ENCODE data around the gene SLC35A4. TPM values are rescaled to one million over a fixed set of nuclear protein-coding genes. Genes with fewer than 3 reads are reported as not detected.

The SLC35A4 gene
- total RNA-seq = 41.6 and 45.5 TPM in 2 replicates

DNA sequence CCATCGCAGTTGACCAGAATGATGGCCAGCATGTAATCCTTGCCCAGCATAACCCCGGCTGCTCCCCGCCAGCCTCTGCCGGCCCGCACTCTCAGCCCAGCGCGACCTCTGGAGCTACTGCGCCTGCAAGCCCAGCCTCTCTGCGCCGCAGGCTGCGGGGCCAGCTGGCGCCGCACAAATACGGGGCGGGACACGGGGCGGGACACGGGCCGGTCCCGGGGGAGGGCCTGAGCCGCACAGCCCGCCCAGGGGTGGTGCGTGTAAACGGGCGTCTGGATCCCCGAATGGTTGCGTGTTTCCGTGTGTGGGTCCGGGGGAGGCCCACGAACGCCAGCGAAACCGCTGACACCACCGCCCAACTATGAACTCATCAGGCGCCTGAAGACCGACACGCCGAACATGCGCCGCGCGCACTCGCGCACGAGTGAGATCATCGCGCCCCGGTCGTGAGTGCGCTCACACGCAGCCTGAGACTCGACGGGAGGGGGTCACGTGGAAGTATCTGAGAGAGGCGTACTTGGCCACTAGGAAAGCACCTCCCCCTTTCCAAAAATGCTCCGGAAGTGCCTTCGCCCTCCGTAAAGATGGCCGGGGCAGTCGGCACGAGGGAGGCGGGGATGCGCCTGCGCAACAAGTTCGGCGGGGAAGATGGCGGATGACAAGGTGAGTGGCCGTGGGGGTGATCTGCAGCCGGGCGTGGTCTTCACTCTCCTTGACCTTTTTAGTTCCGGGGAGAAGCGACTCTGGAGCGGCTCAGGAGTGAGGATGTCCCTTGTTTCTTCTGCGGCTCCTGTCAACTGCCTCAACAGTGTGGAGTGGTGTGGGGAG is at the start of gene SLC35A4, which contains the start of gene APBB3:
SLC35A4 (plus strand) TSS at position 633 of the 828 bp plus-strand sequence. CDS start 2,342 bp downstream, outside the sequence.
APBB3 (minus strand) TSS at position 403 of the 828 bp plus-strand sequence; CDS start at position 50, 353 bp downstream.

DNA sequence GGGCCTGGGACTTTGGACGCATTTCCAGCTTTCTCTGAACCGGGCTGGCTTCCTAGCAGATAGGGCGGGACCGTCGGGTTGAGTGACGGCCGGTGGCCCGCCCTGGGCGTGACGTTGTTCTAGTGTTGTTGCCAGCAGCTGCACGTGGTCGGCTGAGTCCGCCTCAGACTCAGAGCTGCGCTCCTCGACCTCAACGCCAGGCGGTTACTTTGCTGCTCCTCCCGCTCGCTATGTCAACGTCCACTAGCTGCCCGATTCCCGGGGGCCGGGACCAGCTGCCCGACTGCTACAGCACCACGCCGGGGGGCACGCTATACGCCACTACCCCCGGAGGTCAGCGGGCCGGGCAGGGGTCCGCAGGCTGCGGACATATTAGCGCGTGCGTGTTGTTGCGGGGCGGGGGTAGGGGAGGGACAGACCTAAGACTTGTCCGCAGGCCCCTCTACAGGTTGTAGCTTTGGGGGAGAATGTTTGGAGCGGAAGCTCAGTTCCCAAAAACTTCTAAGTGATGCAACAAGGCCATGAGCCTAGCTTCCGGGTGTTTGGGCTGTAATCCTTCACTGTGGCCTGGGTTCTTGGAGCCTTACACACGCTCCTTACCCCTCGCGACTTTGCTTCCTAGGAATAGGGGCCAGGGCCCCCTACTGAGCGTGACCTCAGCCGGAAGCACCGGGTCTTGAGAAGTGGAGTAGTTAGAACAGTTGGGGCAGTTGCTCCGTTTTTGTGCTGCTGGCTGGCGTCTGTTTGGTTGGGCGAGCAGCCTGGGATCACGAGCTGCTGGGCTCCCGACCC is 16.9 kb upstream of the SLC35A4 start, which contains the start of gene EIF4EBP3:
EIF4EBP3 (plus strand) TSS at position 155 of the 792 bp plus-strand sequence; CDS start at position 231, 76 bp downstream.

DNA sequence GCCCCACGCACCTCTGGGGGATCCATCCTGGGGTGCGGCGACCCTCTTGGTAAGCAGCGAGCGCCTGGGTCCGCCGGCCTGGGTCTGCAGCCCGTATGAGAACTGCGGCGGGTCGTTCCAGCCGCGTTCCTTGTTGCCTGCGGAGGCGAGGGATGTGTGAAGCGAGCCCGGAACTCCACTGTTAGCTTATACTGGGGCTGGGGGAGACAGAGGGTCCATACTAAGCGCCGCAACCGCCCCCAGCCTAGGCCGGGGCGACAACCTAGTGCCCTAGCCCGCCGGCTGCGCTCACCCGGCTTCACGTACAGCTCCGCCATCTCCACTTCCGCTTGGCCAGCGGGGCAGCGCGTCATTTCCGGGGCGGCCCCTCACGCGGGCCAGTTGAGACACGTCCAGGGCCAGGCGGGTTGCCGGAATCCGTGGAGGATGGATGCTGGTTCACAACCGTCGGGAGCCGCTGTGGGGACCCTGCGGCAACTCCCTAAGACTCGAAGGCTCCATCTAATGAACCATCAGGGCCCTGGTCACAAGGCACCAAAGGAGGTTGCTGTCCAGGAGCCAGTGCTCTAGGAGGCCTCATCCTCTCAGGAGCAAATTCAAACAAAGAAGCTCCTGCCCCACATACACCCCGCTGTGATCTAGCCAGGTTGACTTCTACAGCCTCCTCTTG is 7.4 kb upstream of the SLC35A4 start, which contains the start of gene SRA1:
SRA1 (minus strand) TSS at position 338 of the 670 bp plus-strand sequence; CDS start at position 317, 21 bp downstream.

Small RNAs within 50 kb of the gene (small RNA-seq; reads per million reads assigned to genes)
- gene RF00279 (ENCODE audit: low replicate concordance) (not detected), gene RF00443 (ENCODE audit: low replicate concordance) (not detected)

Other genes starting within 250 kb of the SLC35A4 start
- gene HBEGF, start 218.2 kb upstream of the SLC35A4 start, total RNA-seq = 7.2 and 47.5 TPM in 2 replicates
- gene SLC4A9, start 204.6 kb upstream of the SLC35A4 start, total RNA-seq = not detected in 2 replicates
- gene ANKHD1, start 163.0 kb upstream of the SLC35A4 start, total RNA-seq = 63.1 and 107 TPM in 2 replicates
- gene EIF4EBP3, start 17.2 kb upstream of the SLC35A4 start, total RNA-seq = 1.3 TPM in 1 of 2 replicates, not detected in the other
- 42.0 and 44.7 TPM in 2 replicates for gene SRA1, start 7.4 kb upstream of the SLC35A4 start, total RNA-seq
- 11.7 and 31.1 TPM in 2 replicates for gene APBB3, start 230 bp upstream of the SLC35A4 start, total RNA-seq
- gene CD14, start 68.3 kb downstream of the SLC35A4 start, total RNA-seq = 1.3 and 1.8 TPM in 2 replicates
- gene TMCO6, start 74.6 kb downstream of the SLC35A4 start, total RNA-seq = 12.9 and 24.5 TPM in 2 replicates
- gene NDUFA2, start 82.8 kb downstream of the SLC35A4 start, total RNA-seq = 19.9 and 24.1 TPM in 2 replicates
- gene IK, start 83.0 kb downstream of the SLC35A4 start, total RNA-seq = 67.3 and 127 TPM in 2 replicates
- 32.8 and 46.2 TPM in 2 replicates for gene WDR55, start 100.1 kb downstream of the SLC35A4 start, total RNA-seq
- 0.44 and 0.86 TPM in 2 replicates for gene DND1, start 108.7 kb downstream of the SLC35A4 start, total RNA-seq
- 47.9 and 91.9 TPM in 2 replicates for gene HARS1, start 126.5 kb downstream of the SLC35A4 start, total RNA-seq
- 27.1 and 32.5 TPM in 2 replicates for gene HARS2, start 126.6 kb downstream of the SLC35A4 start, total RNA-seq
- 29.5 and 35.7 TPM in 2 replicates for gene ZMAT2, start 135.6 kb downstream of the SLC35A4 start, total RNA-seq
- not detected in 2 replicates for gene PCDHA1, start 221.3 kb downstream of the SLC35A4 start, total RNA-seq
- gene PCDHA2, start 230.0 kb downstream of the SLC35A4 start, total RNA-seq = under 0.01 TPM in 1 of 2 replicates, not detected in the other
- gene PCDHA3, start 236.2 kb downstream of the SLC35A4 start, total RNA-seq = 0.14 and 0.22 TPM in 2 replicates
- under 0.01 and 0.14 TPM in 2 replicates for gene PCDHA4, start 242.2 kb downstream of the SLC35A4 start, total RNA-seq

Measured in placental pericyte (primary cell).